HG02571 (cell line): ENCODE data around the gene PCNX2.

Source experiments
- ATAC-seq: cut with Tn5 transposase; IDR thresholded peaks from one replicate; pipeline ENCODE4 v1.9.1; 2021; ENCODE audit warnings: mild to moderate bottlenecking, moderate library complexity; ENCODE audit not compliant: unreplicated experiment

The PCNX2 gene

GRCh38 chr1:233268389-233269022, 27.0 kb downstream of the PCNX2 start:
- ATAC-seq, result no peak

- no peak for ATAC-seq
Observed at GRCh38 chr1:233261695-233262094, 33.8 kb downstream of the PCNX2 start.

DNA sequence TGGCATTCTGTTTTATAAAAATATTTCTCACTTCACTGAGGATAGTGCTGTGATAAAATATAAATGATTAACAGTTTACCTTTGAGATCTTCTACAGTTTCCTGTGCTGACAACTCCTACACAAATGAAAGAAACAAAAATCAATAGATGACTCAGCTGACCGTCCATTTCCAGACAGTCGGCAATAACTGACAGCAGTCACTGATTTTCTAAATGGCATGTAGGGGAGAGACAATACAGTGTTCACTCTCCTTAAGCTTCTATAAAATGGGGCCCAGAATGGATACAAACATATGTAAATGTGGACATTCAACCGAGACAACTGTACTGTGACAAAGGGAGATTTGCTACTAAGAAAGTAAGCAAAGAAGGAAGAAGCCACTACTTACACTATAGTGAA, 34.3 kb downstream of the PCNX2 start:
- ATAC-seq, result peak; percentile 93

DNA sequence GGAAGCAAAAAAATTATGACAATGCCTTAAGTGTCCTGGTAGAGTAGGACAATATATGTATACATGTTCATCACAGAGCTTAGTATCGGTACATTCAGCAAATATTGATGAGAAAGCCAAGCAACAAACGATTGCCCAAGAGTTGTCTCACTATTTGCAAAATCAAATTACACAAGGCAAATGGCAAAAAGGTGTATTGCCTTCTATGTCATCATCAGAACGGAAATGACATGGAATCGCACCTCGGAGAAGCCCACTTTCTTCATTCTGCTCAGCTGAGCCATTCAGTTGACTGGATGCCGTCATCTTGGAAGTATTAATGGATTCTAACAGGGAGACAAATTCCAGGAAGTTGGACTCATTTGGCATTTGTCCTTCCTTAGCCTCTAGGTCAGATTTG, 37.7 kb downstream of the PCNX2 start:
- no peak for ATAC-seq

- ATAC-seq, result no peak
Observed at GRCh38 chr1:233256789-233257188, 38.7 kb downstream of the PCNX2 start.

DNA sequence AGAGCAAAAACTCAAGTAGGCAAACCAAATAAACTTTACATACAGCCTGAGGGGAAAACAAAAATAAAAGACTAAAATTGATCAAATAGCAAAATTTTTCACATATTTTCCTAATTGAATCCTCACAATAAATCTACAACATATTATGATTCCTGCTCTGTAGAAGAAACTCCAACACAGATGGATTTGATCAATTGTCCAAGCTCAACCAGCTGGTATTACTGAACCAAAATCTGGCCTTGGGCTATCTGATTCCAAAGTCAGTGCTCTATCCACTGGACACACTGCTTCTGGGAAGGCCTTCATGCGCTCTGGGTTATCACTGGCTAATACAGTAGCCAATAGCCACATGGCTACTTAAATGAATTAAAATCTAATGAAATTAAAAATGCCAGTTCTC, 39.3 kb downstream of the PCNX2 start:
- ATAC-seq, result no peak

GRCh38 chr1:233255145-233255544, 40.4 kb downstream of the PCNX2 start:
- ATAC-seq, result no peak

DNA sequence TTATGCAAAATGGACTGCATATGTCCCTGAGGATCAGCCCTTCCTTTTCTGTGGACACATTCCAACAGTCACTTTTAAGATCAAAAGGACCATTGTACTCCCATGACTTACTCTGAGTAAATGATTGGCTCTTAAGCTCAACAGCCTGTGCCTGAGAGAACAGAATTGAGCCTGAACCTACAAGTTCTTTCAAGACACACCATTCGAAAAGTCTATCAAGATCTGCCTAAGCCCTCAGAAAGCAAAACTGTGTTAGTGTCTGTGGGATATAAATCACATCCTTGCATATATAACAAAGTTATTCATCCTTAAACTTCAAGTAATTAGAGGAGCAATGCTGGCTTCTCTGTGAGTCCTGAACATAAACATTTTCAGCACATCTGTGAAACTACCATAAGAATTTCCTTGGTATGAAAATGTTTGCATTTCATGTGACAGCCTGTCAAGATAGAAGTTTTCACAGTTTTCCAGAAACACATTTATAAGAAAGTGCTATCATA, 41.6 kb downstream of the PCNX2 start:
- ATAC-seq, result no peak

GRCh38 chr1:233253231-233253831, 42.2 kb downstream of the PCNX2 start:
- ATAC-seq, result no peak

- no peak for ATAC-seq
Observed at GRCh38 chr1:233252441-233252840, 43.1 kb downstream of the PCNX2 start.

DNA sequence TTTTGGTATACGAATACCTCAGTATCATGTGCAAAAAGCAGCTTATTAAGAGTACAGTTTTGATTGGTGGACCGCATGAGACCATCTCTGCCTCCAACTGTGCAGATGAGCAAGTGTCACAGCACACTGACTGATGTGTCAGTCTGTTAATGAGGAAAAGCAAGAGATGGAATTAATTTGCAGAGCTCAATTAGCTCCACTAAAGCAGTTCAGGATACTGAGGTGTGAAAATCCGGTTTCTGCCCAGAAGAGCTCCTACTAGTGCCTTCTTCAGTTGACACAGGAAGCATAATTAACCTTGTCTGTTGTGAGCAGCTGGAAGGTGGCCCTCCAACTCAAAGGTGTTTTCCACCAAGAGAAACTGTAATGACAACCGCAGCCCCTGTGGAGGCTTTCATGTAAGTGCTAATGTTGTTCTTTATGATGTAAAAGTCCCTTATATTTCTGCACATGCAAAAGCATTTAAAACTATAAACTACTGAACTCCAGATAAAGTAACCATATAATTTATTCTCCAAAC, 44.3 kb downstream of the PCNX2 start:
- no peak for ATAC-seq

DNA sequence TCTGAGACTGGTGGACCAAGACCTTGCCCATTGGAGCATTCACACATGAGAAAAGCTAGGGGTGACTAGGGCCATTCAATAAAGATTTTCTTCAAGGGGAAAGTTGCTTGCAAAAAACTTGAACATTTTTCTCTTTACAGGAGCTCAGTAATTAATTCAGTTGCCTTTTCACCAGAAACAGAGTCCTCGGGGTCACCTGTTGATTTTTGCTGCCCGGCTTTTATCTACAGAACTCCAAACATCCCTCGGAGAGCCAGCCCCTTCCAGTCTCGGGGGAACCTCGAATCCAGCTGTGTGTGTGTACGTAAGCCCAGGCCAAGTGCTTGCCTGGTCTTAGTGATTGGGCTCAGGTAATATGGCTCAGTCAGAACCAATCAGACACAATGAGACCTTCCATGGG, 47.5 kb downstream of the PCNX2 start:
- ATAC-seq, result no peak

DNA sequence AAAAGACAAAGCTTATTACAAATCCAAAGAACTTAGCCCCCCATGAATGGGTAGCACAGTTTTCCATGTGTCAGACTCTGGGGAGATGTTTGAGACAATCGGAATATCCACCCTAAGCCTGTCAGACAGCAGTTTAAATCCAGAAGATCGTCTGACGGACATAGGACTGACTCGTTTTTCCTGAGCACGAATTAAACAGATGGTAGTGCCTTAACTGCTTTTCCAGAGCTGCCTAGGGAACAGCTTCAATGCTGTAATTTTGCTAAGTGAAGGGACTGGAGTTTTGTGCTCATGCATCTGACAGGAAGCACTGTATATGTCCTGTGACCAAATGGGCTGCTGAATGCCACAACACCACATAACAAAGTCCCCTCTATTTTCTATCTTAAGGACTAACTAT, 48.6 kb downstream of the PCNX2 start:
- no peak for ATAC-seq

DNA sequence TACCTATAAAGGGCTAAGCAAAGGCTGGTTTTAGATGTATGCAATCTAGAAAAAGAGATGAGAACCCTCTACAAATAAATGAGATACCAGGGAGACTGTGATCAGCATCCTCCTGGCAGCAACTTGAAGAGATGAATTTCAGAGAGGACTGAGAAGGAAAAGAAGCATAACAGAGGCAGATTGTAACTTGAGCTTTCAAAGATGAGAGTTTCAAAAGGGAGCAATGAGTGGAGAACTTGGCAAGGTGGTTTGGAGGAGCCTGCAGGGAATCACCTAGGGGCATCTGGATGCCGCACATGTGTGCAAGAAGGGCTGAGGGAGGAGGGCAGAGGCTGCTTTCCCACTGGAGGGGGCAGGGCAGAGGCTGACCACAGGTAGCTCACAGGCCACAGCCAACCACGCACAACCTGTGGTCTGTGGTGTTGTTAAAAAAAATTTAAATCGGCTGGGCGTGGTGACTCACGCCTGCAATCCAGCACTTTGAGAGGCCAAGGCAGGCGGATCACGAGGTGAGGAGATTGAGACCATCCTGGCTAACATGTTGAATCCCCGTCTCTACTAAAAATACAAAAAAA, 50.2 kb downstream of the PCNX2 start:
- ATAC-seq, result no peak

DNA sequence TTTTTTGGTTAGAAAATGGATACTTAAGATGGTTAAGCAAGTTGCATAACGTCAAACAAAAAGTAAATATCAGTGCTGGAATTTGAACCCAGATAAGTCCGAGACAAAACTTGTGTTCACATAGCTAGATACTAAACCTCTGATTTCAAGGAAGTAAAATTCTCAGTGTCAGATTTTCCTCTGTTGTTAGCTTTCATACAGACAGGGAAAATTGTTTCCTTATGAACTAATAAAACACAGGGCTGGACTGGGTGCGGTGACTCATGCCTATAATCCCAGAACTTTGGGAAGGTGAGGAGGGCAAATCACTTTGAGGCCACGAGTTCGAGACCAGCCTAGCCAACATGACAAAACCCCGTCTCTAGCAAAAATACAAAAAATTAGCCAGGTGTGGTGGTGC, 51.3 kb downstream of the PCNX2 start:
- ATAC-seq, result no peak

DNA sequence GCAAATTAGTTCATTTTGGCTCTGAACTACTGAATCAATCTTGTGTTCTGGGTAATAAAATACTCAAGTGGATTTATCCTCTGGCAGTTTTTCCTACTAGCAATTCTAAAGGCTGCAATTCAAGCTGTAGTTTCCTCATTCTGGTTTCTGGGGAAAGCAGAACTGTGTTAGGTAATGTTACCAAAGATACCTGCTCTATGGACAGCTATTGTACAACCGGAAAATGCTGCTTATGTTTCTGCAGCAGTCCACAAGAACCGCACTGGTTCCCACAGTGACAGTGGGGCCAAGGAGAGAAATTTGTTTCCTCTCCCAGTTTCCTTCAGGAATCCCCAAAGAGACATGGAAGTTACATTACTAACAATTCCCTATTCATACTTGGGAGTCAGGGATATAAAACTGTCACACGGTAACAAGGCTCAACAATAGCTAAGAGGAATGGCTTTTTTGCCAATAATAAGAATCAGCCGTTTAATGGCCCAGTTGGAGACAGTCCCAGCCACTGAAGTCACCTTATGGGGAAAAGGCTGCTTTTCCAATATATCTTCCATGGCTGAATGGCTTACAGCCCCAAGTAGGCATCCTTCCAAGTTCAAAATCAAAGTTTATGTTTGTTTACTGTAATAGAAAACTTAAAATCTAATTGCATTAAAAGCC, 52.6 kb downstream of the PCNX2 start:
- ATAC-seq, result no peak

GRCh38 chr1:233241759-233242158, 53.8 kb downstream of the PCNX2 start:
- ATAC-seq, result no peak

DNA sequence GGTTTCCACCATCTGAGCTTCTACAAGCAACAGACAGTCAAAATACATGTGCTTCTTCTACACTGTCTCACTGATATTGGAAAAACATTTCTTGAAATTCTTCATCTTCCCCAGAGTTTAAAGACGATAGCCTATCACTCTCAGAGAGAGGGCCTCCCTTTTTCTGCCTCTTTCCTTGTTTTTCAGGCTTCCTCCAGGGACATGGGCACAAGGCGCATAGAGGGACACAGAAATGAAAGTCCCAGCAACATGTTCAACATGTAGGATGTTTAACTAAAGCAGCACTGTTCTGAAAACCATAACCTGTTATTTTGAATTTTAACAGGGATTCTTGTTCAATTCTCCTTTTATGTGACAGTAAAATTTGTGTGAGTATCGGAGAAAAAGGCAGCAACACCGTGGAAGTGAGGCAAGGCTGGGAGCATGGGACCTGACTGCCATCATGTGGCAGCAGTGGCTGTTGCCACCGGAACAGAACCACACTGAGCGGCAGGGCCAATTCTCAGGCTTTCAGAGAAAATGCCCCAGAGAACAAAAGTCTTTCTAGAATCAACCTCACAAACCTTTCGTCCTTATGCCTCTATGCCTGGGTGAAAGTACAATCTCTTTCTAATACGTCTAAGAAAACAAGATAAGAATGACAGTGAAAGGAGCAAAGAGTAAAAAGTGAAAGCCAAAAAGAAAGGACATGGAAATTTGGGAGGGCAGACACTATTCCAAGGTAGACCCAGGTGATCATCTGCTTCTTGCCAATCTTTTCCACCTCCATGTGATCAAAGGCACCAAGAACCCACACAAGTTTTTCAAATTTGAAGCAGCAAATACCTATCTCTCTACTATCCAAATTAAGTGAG, 54.5 kb downstream of the PCNX2 start:
- no peak for ATAC-seq

DNA sequence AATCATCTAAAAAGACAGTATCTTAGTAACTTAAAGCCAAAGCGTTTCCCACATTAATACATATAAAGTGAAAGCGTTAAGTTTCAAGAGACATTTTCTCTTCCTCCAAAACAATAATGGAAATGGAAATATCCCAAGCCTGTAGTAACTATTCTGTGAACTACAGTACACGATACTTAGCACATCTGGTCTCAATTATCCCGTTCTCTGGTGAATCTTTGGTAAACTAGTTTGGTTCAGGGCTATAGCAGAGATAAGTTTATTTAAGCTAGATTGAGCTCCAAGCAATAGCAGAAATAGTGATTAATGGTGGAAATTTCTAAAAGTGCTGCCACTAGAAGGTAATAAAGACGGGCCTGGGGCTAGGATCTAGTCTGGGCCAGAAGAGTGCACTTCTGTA, 55.2 kb downstream of the PCNX2 start:
- ATAC-seq, result no peak

GRCh38 chr1:233238884-233239431, 56.6 kb downstream of the PCNX2 start:
- no peak for ATAC-seq

DNA sequence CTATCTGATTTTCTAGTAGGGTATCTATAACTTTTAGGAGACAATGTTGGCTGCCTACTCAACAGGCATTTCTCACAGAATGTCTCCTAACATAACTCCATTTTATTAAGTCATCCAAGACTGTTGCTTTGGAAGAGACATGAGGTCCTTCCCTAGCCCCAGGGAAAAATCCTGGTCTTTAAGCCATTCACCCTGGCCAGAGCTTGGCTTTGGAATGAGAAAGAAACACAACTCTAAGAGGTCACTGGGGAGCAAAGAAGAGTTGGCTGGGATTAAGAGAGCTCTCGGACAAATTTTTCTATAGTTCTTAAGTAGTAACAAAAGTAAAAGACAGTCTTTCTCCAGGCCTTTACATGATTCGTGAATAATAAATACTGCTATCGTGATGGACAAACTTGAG, 57.9 kb downstream of the PCNX2 start:
- ATAC-seq, result no peak
